HepG2 (cell line): ENCODE results near the gene NCOA7. TPM values are rescaled to one million over a fixed set of nuclear protein-coding genes. Genes with fewer than 3 reads are reported as not detected.

Source experiments
- CBX2 ChIP-seq, 2 experiments: fragments of 200-600 bp in 1 of 2; sonication (generic); formaldehyde crosslinking in 1 of 2; IDR thresholded peaks; 2 replicates each; pipeline versions ENCODE4 v1.7.0 to v1.8.1; 2018 to 2022; ENCODE audit warnings: low read depth in 2 of 2, low read length in 1 of 2, mild to moderate bottlenecking in 1 of 2, missing genetic modification reagents in 1 of 2
- FOXK1 ChIP-seq: sonication (generic); formaldehyde crosslinking; IDR thresholded peaks from 2 replicates; pipeline ENCODE4 v1.4.0; 2020; ENCODE audit warnings: low read depth, missing genetic modification reagents, borderline replicate concordance
- KAT7 ChIP-seq: IDR thresholded peaks from 2 replicates; pipeline ENCODE4 v1.6.1; 2018; ENCODE audit warnings: borderline replicate concordance, missing compliant biosample characterization
- USF2 ChIP-seq, 2 experiments: sonication (generic) in 1 of 2; formaldehyde crosslinking in 1 of 2; IDR thresholded peaks; 2 replicates each; pipeline versions ENCODE4 v1.5.1 to v1.6.1; 2011 to 2020; ENCODE audit warnings: borderline replicate concordance in 1 of 2, low read depth in 1 of 2, low read length in 1 of 2, mild to moderate bottlenecking in 1 of 2, missing genetic modification reagents in 1 of 2, moderate library complexity in 1 of 2
- ZNF260 ChIP-seq: sonication (generic); formaldehyde crosslinking; IDR thresholded peaks from 2 replicates; pipeline ENCODE4 v1.4.0; 2020; ENCODE audit warnings: missing genetic modification reagents, low read depth, mild to moderate bottlenecking, borderline replicate concordance
- ZNF546 ChIP-seq: sonication (generic); formaldehyde crosslinking; conservative IDR thresholded peaks from 2 replicates; pipeline ENCODE4 v1.8.1; 2023; ENCODE audit warnings: mild to moderate bottlenecking, missing genetic modification reagents
- ZNF550 ChIP-seq: sonication (generic); formaldehyde crosslinking; IDR thresholded peaks from 2 replicates; pipeline ENCODE4 v1.4.0; 2020; ENCODE audit warnings: mild to moderate bottlenecking, missing genetic modification reagents, borderline replicate concordance
- polyA plus RNA-seq, 8 experiments: library from polyadenylated mRNA; depleted of rRNA in 3 of 8; stranded (reverse) in 7 of 8; unstranded in 1 of 8; fragments of >200 nt; fragmentation: Illumina TruSeq in 4 of 8; extraction: Trizol in 4 of 8; gene quantifications; 2 replicates each; pipeline versions ENCODE4 v1.2.1 to v1.2.3, GENCODE V29; 2011 to 2016; ENCODE audit warnings: low read depth in 4 of 8, missing spikeins in 1 of 8, mixed read lengths in 1 of 8; ENCODE audit not compliant: insufficient read depth in 1 of 8
- total RNA-seq, 5 experiments: library from RNA; depleted of rRNA; stranded (reverse); fragments of >200 nt; fragmentation: Illumina TruSeq; extraction: Trizol; gene quantifications; 2 replicates each; pipeline ENCODE4 v1.2.3, GENCODE V29; 2016; ENCODE audit warnings: low read depth in 1 of 5
- TF ChIP-seq, protein P1 (sequence below): sonication (generic); formaldehyde crosslinking; IDR thresholded peaks from 2 replicates; pipeline ENCODE4 v1.4.0; 2020; ENCODE audit warnings: mild to moderate bottlenecking, missing genetic modification reagents
- TF ChIP-seq, protein P2 (sequence below), 2 experiments: IDR thresholded peaks; 2 replicates each; pipeline ENCODE4 v1.6.1; 2011 to 2012; ENCODE audit warnings: low read length in 2 of 2, borderline replicate concordance in 1 of 2, low read depth in 1 of 2, mild to moderate bottlenecking in 1 of 2, moderate library complexity in 1 of 2
- TF ChIP-seq, protein P3 (sequence below): IDR thresholded peaks from 2 replicates; pipeline ENCODE4 v1.6.1; 2016; ENCODE audit warnings: control low read depth

Gene NCOA7
- total and polyA plus RNA-seq, 2 of the 13 experiments (the other 11 are each of a cell fraction or from before 2014, with no cell fraction given): 13.6 to 20.8 TPM

- TF ChIP-seq, protein P1, sequence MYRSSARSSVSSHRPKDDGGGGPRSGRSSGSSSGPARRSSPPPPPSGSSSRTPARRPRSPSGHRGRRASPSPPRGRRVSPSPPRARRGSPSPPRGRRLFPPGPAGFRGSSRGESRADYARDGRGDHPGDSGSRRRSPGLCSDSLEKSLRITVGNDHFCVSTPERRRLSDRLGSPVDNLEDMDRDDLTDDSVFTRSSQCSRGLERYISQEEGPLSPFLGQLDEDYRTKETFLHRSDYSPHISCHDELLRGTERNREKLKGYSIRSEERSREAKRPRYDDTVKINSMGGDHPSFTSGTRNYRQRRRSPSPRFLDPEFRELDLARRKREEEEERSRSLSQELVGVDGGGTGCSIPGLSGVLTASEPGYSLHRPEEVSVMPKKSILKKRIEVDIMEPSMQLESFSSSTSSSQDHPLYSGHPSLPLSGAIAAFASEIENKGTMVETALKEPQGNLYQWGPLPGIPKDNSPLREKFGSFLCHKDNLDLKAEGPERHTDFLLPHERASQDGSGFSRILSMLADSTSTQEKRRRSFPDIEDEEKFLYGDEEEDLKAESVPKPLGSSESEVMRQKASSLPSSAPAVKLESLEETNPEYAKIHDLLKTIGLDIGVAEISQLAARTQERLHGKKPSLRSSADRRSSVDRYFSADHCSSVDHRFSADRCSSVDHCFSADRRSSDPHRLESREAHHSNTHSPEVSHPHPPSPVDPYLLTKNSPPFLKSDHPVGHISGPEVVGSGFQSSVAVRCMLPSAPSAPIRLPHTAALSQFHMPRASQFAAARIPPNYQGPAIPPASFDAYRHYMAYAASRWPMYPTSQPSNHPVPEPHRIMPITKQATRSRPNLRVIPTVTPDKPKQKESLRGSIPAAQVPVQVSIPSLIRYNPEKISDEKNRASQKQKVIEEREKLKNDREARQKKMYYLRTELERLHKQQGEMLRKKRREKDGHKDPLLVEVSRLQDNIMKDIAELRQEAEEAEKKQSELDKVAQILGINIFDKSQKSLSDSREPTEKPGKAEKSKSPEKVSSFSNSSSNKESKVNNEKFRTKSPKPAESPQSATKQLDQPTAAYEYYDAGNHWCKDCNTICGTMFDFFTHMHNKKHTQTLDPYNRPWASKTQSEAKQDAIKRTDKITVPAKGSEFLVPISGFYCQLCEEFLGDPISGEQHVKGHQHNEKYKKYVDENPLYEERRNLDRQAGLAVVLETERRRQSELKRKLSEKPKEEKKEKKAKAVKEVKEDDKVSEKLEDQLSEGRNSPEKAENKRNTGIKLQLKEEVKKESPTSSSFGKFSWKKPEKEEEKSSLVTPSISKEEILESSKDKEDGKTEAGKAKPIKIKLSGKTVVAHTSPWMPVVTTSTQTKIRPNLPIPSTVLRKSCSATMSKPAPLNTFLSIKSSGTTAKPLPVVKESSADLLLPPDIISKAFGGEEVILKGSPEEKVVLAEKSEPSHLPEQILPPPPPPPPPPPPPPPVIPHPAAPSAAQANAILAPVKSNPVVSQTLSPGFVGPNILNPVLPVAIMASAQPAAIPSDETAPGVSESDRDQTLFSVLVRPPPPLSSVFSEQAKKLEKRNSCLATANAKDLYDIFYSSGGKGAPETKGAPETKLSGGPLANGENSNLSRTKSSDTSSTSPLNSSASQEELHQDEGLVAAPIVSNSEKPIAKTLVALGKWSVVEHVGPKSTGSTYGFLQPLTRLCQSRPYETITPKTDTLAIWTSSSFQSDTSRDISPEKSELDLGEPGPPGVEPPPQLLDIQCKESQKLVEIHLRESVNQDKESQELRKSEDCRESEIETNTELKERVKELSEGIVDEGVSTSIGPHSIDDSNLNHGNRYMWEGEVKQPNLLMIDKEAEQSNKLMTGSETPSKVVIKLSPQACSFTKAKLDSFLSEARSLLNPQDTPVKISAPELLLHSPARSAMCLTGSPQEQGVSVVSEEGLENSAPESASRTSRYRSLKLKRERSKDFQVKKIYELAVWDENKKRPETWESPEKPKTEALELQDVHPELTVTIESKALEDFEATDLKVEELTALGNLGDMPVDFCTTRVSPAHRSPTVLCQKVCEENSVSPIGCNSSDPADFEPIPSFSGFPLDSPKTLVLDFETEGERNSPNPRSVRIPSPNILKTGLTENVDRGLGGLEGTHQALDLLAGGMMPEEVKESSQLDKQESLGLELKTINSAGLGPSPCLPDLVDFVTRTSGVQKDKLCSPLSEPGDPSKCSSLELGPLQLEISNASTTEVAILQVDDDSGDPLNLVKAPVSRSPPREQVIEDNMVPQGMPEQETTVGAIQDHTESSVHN: no peak
- TF ChIP-seq ZNF546 (CRISPR knock-in tag): no peak
- TF ChIP-seq ZNF260: no peak
- TF ChIP-seq KAT7 (CRISPR knock-in tag): peak; percentile 65
- no peak for TF ChIP-seq CBX2 (IDR thresholded peaks at IDR 0.05; ENCODE audit: low read depth, low read length)
- no peak for TF ChIP-seq CBX2 (CRISPR knock-in tag; IDR thresholded peaks at IDR 0.05; ENCODE audit: low read depth)
- no peak for TF ChIP-seq USF2 (IDR thresholded peaks at IDR 0.05; ENCODE audit: low read depth, low read length)
- TF ChIP-seq USF2 (CRISPR knock-in tag; IDR thresholded peaks at IDR 0.05; ENCODE audit: borderline replicate concordance): peak; percentile 91; the same call in 1 of the 2 replicates
- no peak for TF ChIP-seq ZNF550
- TF ChIP-seq, protein P2, sequence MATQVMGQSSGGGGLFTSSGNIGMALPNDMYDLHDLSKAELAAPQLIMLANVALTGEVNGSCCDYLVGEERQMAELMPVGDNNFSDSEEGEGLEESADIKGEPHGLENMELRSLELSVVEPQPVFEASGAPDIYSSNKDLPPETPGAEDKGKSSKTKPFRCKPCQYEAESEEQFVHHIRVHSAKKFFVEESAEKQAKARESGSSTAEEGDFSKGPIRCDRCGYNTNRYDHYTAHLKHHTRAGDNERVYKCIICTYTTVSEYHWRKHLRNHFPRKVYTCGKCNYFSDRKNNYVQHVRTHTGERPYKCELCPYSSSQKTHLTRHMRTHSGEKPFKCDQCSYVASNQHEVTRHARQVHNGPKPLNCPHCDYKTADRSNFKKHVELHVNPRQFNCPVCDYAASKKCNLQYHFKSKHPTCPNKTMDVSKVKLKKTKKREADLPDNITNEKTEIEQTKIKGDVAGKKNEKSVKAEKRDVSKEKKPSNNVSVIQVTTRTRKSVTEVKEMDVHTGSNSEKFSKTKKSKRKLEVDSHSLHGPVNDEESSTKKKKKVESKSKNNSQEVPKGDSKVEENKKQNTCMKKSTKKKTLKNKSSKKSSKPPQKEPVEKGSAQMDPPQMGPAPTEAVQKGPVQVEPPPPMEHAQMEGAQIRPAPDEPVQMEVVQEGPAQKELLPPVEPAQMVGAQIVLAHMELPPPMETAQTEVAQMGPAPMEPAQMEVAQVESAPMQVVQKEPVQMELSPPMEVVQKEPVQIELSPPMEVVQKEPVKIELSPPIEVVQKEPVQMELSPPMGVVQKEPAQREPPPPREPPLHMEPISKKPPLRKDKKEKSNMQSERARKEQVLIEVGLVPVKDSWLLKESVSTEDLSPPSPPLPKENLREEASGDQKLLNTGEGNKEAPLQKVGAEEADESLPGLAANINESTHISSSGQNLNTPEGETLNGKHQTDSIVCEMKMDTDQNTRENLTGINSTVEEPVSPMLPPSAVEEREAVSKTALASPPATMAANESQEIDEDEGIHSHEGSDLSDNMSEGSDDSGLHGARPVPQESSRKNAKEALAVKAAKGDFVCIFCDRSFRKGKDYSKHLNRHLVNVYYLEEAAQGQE (IDR thresholded peaks at IDR 0.05; ENCODE audit: borderline replicate concordance in 1 of 2, low read depth in 1 of 2, low read length in 2 of 2): 0 out of 4 replicates have a peak, but pooled peaks of 1 of the 2 experiments have one; percentile 2
- TF ChIP-seq, protein P3, sequence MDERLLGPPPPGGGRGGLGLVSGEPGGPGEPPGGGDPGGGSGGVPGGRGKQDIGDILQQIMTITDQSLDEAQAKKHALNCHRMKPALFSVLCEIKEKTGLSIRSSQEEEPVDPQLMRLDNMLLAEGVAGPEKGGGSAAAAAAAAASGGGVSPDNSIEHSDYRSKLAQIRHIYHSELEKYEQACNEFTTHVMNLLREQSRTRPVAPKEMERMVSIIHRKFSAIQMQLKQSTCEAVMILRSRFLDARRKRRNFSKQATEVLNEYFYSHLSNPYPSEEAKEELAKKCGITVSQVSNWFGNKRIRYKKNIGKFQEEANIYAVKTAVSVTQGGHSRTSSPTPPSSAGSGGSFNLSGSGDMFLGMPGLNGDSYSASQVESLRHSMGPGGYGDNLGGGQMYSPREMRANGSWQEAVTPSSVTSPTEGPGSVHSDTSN (CRISPR knock-in tag): no peak
- TF ChIP-seq FOXK1 (CRISPR knock-in tag): peak; percentile 39; the same call in 1 of the 2 replicates
These were observed 128.2 kb downstream of the NCOA7 start (continued) for GRCh38 chr6:125918681-125919566.
